ENCODE data around the gene TGFBRAP1.
"Not testable (repeated sequence)": the region's sequence is repeated elsewhere in the genome, so short reads cannot be mapped to it uniquely, and the experiment has no call there.

Gene TGFBRAP1

GRCh38 chr2:105327271-105327670 lies 2.3 kb downstream of the TGFBRAP1 start:
- not testable (repeated sequence) for H3K9ac ChIP-seq (ENCODE audit: low read depth, low read length); H3K27me3 ChIP-seq (ENCODE audit: insufficient read depth, low read length); H3K9me3 ChIP-seq (ENCODE audit: insufficient read depth, low read depth, low read length); H3K27ac ChIP-seq (ENCODE audit: low read depth, low read length); H3K4me3 ChIP-seq (ENCODE audit: low read length); H3K36me3 ChIP-seq (ENCODE audit: insufficient read depth, low read length)
- 98% methylated on average over 3 of the region's 3 CpGs for WGBS
- H3K4me1 ChIP-seq (ENCODE audit: insufficient read depth, low read length): peaks cover 23% of the 10 kb centered on the region

GRCh38 chr2:105325389-105325963 lies 4.1 kb downstream of the TGFBRAP1 start:
- 82% methylated on average over 3 of the region's 3 CpGs for WGBS
- Histone ChIP-seq H3K4me1 (ENCODE audit: insufficient read depth, low read length) (peaks cover 23% of the 10 kb centered on the region), H3K9ac (ENCODE audit: low read depth, low read length) (no peak overlapping the region), H3K27me3 (ENCODE audit: insufficient read depth, low read length) (0 out of 2 replicates have a peak, but pooled peaks cover 3% of the 10 kb centered on the region), H3K9me3 (ENCODE audit: insufficient read depth, low read depth, low read length) (no peaks in the 10 kb centered on the region), H3K4me3 (ENCODE audit: low read length) (no peak overlapping the region), H3K36me3 (ENCODE audit: insufficient read depth, low read length) (no peaks in the 10 kb centered on the region), H3K27ac (ENCODE audit: low read depth, low read length) (peak overlapping the region; percentile 22; the same call in 1 of the 2 replicates)

- Histone ChIP-seq H3K27ac (ENCODE audit: low read depth, low read length) (peak overlapping the region; percentile 22; the same call in 1 of the 2 replicates), H3K4me1 (ENCODE audit: insufficient read depth, low read length) (peaks cover 18% of the 10 kb centered on the region; the same call in 1 of the 2 replicates), H3K9me3 (ENCODE audit: insufficient read depth, low read depth, low read length) (no peaks in the 10 kb centered on the region), H3K27me3 (ENCODE audit: insufficient read depth, low read length) (no peaks in the 10 kb centered on the region), H3K4me3 (ENCODE audit: low read length) (no peak overlapping the region), H3K36me3 (ENCODE audit: insufficient read depth, low read length) (no peaks in the 10 kb centered on the region), H3K9ac (ENCODE audit: low read depth, low read length) (no peak overlapping the region)
- WGBS: 89% methylated on average over 4 of the region's 4 CpGs
Measured at GRCh38 chr2:105324732-105325131, 4.8 kb downstream of the TGFBRAP1 start.

- Histone ChIP-seq H3K36me3 (ENCODE audit: insufficient read depth, low read length) (no peaks in the 10 kb centered on the region), H3K4me1 (ENCODE audit: insufficient read depth, low read length) (peaks cover 18% of the 10 kb centered on the region; the same call in 1 of the 2 replicates), H3K9ac (ENCODE audit: low read depth, low read length) (no peak overlapping the region), H3K27me3 (ENCODE audit: insufficient read depth, low read length) (no peaks in the 10 kb centered on the region), H3K27ac (ENCODE audit: low read depth, low read length) (no peak overlapping the region), H3K9me3 (ENCODE audit: insufficient read depth, low read depth, low read length) (no peaks in the 10 kb centered on the region), H3K4me3 (ENCODE audit: low read length) (no peak overlapping the region)
- WGBS: 100% methylated on average over 2 of the region's 4 CpGs
Measured at GRCh38 chr2:105324101-105324500, 5.4 kb downstream of the TGFBRAP1 start.

- H3K27ac ChIP-seq (ENCODE audit: low read depth, low read length): no peak overlapping the region
- peaks cover 18% of the 10 kb centered on the region; the same call in 1 of the 2 replicates for H3K4me1 ChIP-seq (ENCODE audit: insufficient read depth, low read length)
- no peak overlapping the region for H3K4me3 ChIP-seq (ENCODE audit: low read length)
- WGBS: 90% methylated on average over 5 of the region's 5 CpGs
- no peaks in the 10 kb centered on the region for H3K36me3 ChIP-seq (ENCODE audit: insufficient read depth, low read length)
- no peaks in the 10 kb centered on the region for H3K27me3 ChIP-seq (ENCODE audit: insufficient read depth, low read length)
- no peaks in the 10 kb centered on the region for H3K9me3 ChIP-seq (ENCODE audit: insufficient read depth, low read depth, low read length)
- H3K9ac ChIP-seq (ENCODE audit: low read depth, low read length): no peak overlapping the region
Measured at GRCh38 chr2:105323111-105323510, 6.4 kb downstream of the TGFBRAP1 start.

- 94% methylated on average over 2 of the region's 3 CpGs for WGBS
- no peaks in the 10 kb centered on the region for H3K27me3 ChIP-seq (ENCODE audit: insufficient read depth, low read length)
- peaks cover 18% of the 10 kb centered on the region; the same call in 1 of the 2 replicates for H3K4me1 ChIP-seq (ENCODE audit: insufficient read depth, low read length)
- H3K36me3 ChIP-seq (ENCODE audit: insufficient read depth, low read length): no peaks in the 10 kb centered on the region
- no peaks in the 10 kb centered on the region for H3K9me3 ChIP-seq (ENCODE audit: insufficient read depth, low read depth, low read length)
- H3K9ac ChIP-seq (ENCODE audit: low read depth, low read length): no peak overlapping the region
- H3K4me3 ChIP-seq (ENCODE audit: low read length): no peak overlapping the region
- H3K27ac ChIP-seq (ENCODE audit: low read depth, low read length): no peak overlapping the region
Measured at GRCh38 chr2:105321875-105322646, 7.5 kb downstream of the TGFBRAP1 start.

GRCh38 chr2:105320651-105321215 lies 8.8 kb downstream of the TGFBRAP1 start:
- WGBS: 89% methylated on average over 6 of the region's 7 CpGs
- Histone ChIP-seq H3K27me3 (ENCODE audit: insufficient read depth, low read length) (no peaks in the 10 kb centered on the region), H3K9ac (ENCODE audit: low read depth, low read length) (no peak overlapping the region), H3K9me3 (ENCODE audit: insufficient read depth, low read depth, low read length) (no peaks in the 10 kb centered on the region), H3K4me1 (ENCODE audit: insufficient read depth, low read length) (peaks cover 16% of the 10 kb centered on the region; the same call in 1 of the 2 replicates), H3K27ac (ENCODE audit: low read depth, low read length) (no peak overlapping the region), H3K4me3 (ENCODE audit: low read length) (no peak overlapping the region), H3K36me3 (ENCODE audit: insufficient read depth, low read length) (no peaks in the 10 kb centered on the region)

GRCh38 chr2:105317937-105318336 lies 11.6 kb downstream of the TGFBRAP1 start:
- no peaks in the 10 kb centered on the region for H3K9me3 ChIP-seq (ENCODE audit: insufficient read depth, low read depth, low read length)
- no peak overlapping the region for H3K4me3 ChIP-seq (ENCODE audit: low read length)
- 94% methylated on average over 3 of the region's 3 CpGs for WGBS
- H3K27me3 ChIP-seq (ENCODE audit: insufficient read depth, low read length): no peaks in the 10 kb centered on the region
- H3K36me3 ChIP-seq (ENCODE audit: insufficient read depth, low read length): no peaks in the 10 kb centered on the region
- H3K4me1 ChIP-seq (ENCODE audit: insufficient read depth, low read length): no peaks in the 10 kb centered on the region
- no peak overlapping the region for H3K27ac ChIP-seq (ENCODE audit: low read depth, low read length)
- no peak overlapping the region for H3K9ac ChIP-seq (ENCODE audit: low read depth, low read length)

GRCh38 chr2:105315314-105315713 lies 14.2 kb downstream of the TGFBRAP1 start:
- no peaks in the 10 kb centered on the region for H3K27me3 ChIP-seq (ENCODE audit: insufficient read depth, low read length)
- 100% methylated on average over 2 of the region's 3 CpGs for WGBS
- no peak overlapping the region for H3K27ac ChIP-seq (ENCODE audit: low read depth, low read length)

GRCh38 chr2:105313877-105314276 lies 15.7 kb downstream of the TGFBRAP1 start:
- no peaks in the 10 kb centered on the region for H3K36me3 ChIP-seq (ENCODE audit: insufficient read depth, low read length)
- H3K9me3 ChIP-seq (ENCODE audit: insufficient read depth, low read depth, low read length): no peaks in the 10 kb centered on the region
- no peaks in the 10 kb centered on the region for H3K4me1 ChIP-seq (ENCODE audit: insufficient read depth, low read length)
- no peak overlapping the region for H3K27ac ChIP-seq (ENCODE audit: low read depth, low read length)
- no peak overlapping the region for H3K4me3 ChIP-seq (ENCODE audit: low read length)
- no peak overlapping the region for H3K9ac ChIP-seq (ENCODE audit: low read depth, low read length)
- no peaks in the 10 kb centered on the region for H3K27me3 ChIP-seq (ENCODE audit: insufficient read depth, low read length)

More at GRCh38 chr2:105315314-105315713, 14.2 kb downstream of the TGFBRAP1 start:
- no peak overlapping the region for H3K4me3 ChIP-seq (ENCODE audit: low read length)
- H3K9me3 ChIP-seq (ENCODE audit: insufficient read depth, low read depth, low read length): no peaks in the 10 kb centered on the region
- no peaks in the 10 kb centered on the region for H3K36me3 ChIP-seq (ENCODE audit: insufficient read depth, low read length)
- no peak overlapping the region for H3K9ac ChIP-seq (ENCODE audit: low read depth, low read length)
- no peaks in the 10 kb centered on the region for H3K4me1 ChIP-seq (ENCODE audit: insufficient read depth, low read length)

GRCh38 chr2:105309147-105309545 lies 20.4 kb downstream of the TGFBRAP1 start:
- Histone ChIP-seq H3K4me1 (ENCODE audit: insufficient read depth, low read length) (no peaks in the 10 kb centered on the region), H3K9me3 (ENCODE audit: insufficient read depth, low read depth, low read length) (no peaks in the 10 kb centered on the region), H3K4me3 (ENCODE audit: low read length) (no peak overlapping the region), H3K27me3 (ENCODE audit: insufficient read depth, low read length) (no peaks in the 10 kb centered on the region), H3K27ac (ENCODE audit: low read depth, low read length) (no peak overlapping the region), H3K36me3 (ENCODE audit: insufficient read depth, low read length) (peaks cover 18% of the 10 kb centered on the region), H3K9ac (ENCODE audit: low read depth, low read length) (no peak overlapping the region)
- 86% methylated on average over 4 of the region's 4 CpGs for WGBS
